GM10847 (cell line): ENCODE measurements around the gene PYGB.

Experiments
- POLR2A ChIP-seq: IDR thresholded peaks from 2 replicates; pipeline ENCODE4 v1.6.1; 2011; ENCODE audit not compliant: insufficient read length; ENCODE audit errors: extremely low read depth

Gene PYGB

DNA sequence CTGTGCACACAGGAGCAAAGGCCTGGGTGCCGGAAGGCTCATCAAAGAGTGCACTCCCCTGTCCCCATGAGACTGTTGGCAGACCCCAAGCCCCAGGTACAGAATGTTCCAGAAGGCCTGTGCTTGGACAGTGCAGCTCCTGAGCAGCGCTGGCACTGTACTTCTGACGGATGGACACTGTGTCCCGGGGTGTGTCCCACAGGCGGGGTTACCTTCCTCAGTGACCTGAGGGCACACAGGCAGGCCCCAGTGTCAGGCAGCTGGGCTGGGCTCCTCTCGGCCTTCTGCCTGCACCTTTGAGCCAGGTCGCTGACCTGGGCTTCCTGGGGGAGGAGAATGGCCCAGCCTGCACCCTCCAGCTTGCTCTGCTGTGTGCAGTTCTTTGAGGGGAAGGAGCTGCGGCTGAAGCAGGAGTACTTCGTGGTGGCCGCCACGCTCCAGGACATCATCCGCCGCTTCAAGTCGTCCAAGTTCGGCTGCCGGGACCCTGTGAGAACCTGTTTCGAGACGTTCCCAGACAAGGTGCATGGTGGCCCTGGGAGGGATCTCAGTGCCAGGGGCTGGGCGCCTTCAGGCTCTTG, 30.1 kb downstream of the PYGB start:
- TF ChIP-seq POLR2A = no peak

DNA sequence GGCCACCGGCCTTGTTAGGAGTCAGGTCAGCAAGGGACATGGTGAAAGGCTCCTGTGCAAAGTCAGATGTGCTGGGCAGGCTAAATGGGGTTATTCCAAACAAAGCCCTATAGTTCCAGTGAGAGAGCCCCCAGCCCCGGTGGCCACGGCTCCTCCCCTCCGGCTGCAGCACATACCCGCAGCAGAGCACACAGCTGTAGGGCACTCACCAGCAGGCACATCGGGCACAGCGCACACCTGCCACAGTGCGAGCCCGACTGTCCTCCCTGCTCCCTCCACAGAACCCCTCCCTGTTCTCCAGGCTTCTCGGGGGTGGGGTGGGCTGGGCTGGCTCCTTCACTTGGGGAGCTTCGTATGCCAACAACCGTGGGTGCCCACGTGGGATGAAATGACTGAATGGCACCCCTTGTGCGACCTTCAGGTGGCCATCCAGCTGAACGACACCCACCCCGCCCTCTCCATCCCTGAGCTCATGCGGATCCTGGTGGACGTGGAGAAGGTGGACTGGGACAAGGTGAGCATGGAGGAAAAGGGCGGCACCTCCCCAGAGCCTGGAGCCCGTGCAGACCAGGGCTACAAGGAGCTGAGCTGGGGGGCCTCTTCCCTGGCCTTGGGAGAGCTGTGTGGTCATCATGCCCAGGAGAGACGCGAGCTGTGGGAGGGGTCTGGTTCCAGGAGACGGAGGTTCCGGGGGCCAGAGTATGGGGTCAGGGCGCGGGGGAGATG, 30.9 kb downstream of the PYGB start:
- no peak for TF ChIP-seq POLR2A

DNA sequence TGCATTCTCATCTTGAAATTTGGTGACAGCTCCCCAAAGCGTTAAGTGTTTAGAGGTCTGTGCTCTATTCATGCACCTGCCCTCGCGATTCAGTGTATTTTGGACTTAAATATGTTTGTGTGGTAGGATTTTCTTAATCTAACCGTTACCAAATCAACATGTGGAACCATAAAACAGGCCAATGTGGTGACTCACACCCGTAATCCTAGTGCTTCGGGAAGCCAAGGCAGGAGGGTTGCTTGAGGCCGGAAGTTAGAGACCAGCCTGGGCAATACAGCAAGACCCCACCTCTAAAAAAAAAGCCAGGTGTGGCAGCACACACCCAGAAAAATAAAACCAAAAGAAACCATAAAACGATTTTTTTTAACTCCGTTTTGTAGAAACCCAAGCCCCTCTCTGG, 31.5 kb downstream of the PYGB start:
- no peak for TF ChIP-seq POLR2A

DNA sequence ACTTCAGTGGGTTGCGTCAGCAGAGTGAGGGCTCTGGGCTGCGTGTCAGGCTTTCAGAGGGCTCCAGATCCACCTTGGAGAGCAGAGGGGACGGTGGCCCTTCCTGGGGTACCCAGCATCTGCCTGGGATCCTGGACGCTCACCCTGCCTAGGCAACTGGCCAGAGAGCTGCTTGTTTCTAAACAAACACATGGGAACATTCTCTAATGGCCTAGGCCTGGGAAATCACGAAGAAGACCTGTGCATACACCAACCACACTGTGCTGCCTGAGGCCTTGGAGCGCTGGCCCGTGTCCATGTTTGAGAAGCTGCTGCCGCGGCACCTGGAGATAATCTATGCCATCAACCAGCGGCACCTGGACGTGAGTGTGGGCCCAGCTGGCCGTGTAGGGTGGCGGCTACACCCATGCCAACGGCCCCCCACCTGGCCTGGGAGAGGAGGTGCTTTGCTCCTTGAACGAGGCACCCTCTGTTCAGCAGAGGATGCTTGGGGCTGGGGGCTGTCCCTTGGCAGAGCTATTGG, 32.2 kb downstream of the PYGB start:
- TF ChIP-seq POLR2A = no peak

DNA sequence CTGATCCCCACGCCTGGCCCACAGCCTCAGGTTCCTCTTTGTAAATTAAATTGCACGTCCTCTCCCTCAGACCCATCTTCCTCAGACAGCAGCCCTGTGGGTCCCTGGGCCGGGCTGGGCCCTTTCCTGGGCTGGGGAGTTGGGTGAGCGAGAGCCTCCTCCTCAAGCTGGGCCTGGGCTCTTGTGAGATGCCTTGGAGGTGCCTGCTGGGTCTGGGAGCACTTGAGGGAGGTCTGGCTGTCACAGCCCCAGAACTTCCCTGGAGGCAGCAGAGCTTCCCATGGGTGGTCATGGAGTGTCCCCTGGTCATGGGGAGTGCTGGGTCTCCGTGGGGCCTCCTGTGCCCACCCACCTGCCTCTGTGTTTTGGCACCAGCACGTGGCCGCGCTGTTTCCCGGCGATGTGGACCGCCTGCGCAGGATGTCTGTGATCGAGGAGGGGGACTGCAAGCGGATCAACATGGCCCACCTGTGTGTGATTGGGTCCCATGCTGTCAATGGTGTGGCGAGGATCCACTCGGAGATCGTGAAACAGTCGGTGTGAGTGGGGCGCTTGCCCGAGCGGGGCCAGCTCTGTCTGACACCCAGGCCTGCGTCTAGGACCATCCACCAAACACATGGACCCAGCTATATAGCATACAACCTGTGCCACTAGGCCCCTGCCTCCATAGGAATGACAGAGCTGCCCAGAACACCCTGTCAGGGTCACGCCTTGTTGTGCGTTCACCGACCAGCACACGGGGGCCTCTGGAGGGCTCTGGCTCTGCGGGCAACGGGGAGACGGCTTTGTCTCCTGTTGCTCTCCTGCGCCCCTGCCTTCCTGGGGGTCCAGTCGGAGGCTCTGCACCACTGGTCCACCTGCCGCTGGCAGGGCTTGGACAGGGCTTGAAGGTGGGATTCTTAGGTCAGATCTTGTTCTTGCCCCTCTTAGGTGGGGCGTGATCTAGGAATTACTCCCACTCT, 33.0 kb downstream of the PYGB start:
- no peak for TF ChIP-seq POLR2A

DNA sequence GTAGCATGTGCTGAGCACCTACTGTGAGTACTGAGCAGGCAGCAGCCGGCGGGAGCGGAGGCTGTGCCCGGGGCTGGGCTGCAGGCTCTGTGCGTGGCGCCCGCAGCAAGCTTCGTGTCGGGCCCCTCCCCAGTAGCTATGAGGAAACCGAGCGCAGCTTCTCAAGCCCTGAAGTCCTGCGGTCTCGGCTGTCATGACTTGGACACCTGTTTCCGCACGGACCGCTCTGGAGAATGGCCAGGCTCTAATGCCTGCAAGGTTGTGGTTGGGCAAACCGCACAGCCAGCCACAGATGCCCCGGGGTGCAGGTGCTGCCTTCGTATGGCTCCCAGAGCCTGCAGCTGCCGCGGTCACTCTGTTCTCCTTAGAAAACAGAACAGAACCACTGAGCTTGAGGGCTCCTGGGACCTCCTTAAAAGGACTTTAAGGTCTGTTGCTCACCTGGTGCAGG, 33.7 kb downstream of the PYGB start:
- no peak for TF ChIP-seq POLR2A

DNA sequence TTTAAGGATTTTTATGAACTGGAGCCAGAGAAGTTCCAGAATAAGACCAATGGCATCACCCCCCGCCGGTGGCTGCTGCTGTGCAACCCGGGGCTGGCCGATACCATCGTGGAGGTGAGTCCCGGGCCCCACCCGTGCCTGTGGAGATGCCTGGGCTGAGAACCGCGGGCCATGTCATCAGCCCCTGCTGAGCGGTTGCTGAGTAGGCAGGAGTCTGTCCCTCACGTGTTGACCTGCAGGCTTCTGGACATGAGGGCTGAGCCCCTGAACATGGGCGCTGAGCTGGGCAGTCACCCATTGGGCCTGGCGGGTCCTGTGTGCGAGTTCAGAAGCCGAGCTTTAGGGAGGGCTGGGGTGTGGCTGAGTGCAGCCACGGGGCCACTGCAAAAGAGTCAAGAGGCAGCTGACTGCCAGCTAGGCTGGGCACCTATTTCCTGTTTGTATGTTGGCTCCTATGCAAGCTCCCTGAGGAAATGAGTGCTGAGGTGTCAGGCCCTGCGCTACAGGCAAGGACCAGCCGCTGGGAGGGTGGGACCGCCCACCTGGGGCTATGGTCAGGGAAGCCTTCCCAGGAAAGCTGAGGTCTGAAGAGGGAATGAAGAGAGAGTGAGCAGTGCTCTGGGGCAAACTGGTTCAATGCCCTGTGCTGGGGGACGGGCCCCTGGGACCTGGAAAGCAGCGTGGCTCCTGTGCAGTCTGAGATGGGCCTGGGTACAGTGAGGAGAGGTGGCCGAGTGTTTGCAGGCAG, 34.3 kb downstream of the PYGB start:
- TF ChIP-seq POLR2A = no peak

DNA sequence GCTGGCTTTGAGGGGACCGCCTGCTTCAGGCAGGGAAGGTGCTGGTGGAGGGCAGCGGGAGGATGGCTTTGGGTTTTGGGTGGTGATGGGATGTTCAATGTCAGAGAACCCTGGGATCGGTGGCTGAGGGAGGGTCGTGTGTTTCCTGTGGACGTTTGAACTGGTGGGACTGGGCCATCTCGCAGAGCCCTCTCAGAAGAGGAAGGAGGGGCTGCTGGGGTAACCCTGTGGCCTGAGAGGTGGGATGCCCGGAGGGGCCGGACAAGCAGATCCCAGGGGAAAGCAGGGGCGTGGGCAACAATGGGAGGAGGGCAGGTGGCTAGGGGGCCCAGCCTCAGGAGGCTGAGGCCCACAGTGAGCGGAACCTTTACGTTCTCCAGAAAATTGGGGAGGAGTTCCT, 34.9 kb downstream of the PYGB start:
- no peak for TF ChIP-seq POLR2A

DNA sequence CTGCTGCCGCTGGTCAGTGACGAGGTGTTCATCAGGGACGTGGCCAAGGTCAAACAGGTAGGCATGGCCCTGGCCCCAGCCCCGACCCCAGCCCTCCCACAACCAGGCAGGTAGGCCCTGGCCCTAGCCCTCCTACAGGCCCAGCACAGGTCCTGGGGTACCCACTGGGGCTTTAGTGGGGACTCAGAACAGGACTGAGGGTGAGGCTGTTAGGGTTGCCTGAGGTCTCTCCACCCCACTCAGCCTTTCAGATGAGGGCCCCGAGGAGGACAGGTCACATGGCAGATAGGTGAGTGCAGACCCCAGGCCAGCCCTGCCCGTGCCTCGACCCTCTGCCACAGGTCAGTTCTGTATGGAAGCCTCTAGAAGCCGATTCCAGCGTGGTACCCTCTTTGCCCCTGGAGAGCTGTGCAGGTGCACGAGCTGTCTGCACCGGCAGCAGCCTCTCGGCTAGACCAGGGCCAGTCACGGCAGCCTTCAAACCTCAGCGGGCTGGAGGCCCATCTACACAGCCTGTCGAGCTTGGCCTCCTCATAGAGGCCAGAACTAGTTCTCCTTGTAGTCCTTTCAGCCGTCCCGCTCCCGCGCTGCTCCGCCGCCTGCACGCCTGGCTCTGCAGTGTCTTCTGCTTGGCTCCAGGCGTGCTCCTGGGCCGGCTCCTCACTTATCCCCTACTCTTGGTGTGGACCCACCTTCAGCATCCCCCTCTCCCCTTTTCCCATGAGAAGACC, 35.5 kb downstream of the PYGB start:
- TF ChIP-seq POLR2A = no peak

DNA sequence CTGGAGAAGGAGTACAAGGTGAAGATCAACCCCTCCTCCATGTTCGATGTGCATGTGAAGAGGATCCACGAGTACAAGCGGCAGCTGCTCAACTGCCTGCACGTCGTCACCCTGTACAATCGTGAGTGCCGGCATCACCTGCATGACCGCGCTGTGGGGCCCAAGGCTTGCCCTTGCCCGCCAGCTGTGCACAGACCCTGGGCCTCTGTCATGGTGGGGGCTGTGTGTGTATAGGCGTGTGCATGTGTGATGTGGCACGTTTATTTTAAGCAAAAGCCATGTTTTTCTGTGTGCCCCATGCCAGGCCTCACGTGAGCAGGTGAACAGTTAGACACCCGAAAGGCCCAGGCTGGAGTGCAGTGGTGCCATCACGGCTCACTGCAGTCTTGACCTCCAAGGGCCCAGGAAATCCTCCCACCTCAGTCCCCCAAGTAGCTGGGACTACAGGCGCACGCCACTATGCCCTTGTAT, 36.3 kb downstream of the PYGB start:
- no peak for TF ChIP-seq POLR2A

DNA sequence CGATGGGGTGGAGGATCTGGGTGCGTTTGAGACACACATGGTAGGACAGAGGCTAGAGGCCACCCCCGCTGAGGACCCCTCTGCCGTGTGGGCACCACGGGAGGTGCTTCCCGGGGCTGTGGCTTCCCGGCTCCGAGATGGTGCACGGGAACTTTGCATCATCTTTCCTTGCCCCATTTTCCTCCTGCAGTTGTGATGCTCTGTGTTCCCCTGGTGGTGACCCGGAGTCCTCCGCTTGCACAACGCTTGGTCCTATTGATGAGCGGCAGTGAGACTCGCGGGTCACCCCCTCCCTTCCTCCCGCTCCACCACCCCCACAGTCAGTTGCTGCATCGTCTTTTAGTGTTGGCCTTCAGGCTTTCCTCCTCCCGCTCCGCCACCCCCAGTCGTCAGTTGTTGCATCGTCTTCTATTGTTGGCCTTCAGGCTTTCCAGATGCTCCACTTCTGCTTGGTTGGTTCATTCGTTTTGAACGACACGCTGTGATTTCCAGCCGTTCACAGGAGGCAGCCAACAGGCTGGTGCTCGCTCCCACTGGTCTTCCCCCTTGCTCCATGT, 37.3 kb downstream of the PYGB start:
- TF ChIP-seq POLR2A = no peak

DNA sequence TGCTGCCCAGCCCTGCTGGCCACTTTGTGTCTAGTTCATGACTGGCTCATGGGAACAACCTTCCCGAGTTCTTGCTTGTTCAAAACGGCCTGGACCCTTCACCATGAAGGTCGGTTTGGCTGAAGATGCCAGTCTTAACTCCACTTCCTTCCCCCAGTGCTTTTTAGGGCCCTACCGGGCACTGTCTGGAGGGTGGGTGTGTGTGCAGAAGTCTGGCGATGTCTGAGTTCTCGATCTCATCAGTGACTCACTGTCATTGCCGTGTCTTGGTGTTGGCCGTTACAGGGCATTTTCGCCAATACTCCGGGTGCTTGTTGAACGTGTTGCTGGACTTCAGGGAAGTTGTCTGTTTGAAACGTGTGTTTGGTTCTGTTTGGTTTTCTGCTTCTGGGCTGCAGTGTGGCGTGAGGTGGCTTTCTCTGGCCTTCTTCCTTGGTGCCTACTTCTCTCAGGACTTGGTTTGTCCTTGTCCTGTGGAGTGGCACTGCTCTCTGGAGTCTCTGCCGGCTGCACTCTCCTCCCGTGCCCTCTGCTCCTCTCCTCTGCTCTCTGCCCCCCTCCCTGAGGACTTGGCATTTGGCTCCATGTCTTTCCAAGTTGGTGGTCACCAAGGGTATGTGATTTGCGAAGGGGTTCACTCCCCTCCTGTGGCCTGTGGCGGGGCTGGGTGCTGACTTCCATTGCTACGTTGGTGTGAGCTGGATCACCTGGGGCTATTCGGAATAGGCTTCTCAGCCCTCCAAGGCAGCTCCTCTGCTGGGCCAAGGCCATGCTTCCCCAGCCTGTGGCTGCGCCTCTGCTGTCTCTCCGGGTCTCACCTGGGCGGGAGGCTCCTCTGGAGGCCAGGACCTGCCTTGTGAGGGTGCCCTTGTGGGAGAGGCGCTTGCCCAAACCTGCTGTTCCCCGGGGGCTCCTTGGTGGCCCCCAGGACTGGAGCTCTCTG, 38.2 kb downstream of the PYGB start:
- no peak for TF ChIP-seq POLR2A

DNA sequence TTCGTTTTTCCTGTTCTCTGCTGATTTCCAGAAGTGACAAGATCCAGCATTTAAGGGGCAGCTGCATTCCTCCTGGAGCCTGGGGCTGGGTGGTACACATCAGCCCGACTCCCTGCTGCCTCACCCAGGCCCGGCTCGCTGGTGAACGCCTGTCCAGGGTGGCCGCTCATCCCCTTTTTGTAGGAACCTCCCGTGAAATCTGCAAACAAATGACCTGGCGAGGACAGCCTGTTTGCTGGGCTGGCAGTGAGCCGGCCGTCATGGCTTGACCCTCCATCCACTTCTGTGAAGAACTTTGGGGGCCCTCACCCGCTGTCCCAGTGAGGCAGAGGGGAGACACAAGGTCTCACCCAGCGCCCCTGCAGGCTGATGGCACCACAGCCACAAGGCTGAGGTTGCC, 39.0 kb downstream of the PYGB start:
- TF ChIP-seq POLR2A = no peak

DNA sequence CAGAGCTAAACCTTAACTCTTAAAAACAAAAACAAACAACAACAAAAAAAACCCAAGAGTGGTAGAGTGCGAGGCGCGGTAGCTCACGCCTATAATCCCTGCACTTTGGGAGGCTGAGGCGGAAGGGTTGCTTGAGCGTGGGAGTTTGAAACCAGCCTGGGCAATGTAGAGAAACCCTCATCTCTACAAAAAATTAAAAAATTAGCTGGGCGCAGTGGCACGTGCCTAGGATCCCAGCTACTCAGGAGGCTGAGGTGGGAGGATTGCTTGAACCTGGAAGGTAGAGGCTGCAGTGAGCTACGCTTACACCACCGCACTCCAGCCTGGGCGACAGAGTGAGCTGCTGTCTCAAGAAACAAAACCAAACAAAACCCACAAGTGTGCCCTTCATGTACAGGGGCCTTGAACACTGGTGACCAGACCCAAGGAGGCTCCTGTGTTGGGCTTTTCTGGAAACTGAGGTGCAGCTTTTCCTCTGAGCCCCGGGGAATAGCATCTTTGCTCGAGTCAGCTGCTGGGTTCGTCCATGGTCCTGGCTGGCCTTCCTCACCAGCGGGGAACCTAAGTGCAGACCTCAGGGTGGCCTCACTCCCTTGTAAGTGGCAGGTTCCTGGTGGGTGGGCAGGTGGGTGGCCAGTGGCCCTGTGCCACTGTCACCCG, 39.9 kb downstream of the PYGB start:
- TF ChIP-seq POLR2A = no peak
